Left kidney (tissue), 8 donors: ENCODE data around the gene POTEM. TPM values are rescaled to one million over a fixed set of nuclear protein-coding genes. Genes with fewer than 3 reads are reported as not detected.
"Not testable (repeated sequence)": the region's sequence is repeated elsewhere in the genome, so short reads cannot be mapped to it uniquely, and the experiment has no call there.

Experiments
- DNase-seq: peaks from one replicate; pipeline ENCODE4 v3.0.0-alpha.2; 2013
- long read RNA-seq, 8 donors: transcript quantifications; one replicate each; lab custom pipeline, GENCODE V29; 2026
- polyA plus RNA-seq: library from polyadenylated mRNA; unstranded; fragments of 120-200 nt; gene quantifications from one replicate; pipeline ENCODE4 v1.2.1, GENCODE V29; 2013; ENCODE audit not compliant: insufficient read length

POTEM gene
- polyA plus RNA-seq: not detected
- long read RNA-seq, donor 1: 0 reads
- long read RNA-seq, donor 2: 0 reads
- long read RNA-seq, donor 3: 0 reads
- long read RNA-seq, donor 4: 0 reads
- long read RNA-seq, donor 5: 0 reads
- long read RNA-seq, donor 6: 0 reads
- long read RNA-seq, donor 7: 0 reads
- long read RNA-seq, donor 8: 0 reads

- not testable (repeated sequence) for DNase-seq
Measured at GRCh38 chr14:18967134-18967533, at the start of gene POTEM. POTEM (plus strand) TSS chr14:18967434; CDS start chr14:18967486, 52 bp downstream.

GRCh38 chr14:18918345-18918744 lies 48.9 kb upstream of the POTEM start:
- DNase-seq: not testable (repeated sequence)

- not testable (repeated sequence) for DNase-seq
Measured at GRCh38 chr14:18920052-18920451, 47.2 kb upstream of the POTEM start.

GRCh38 chr14:18921055-18921701 lies 46.1 kb upstream of the POTEM start:
- not testable (repeated sequence) for DNase-seq

- not testable (repeated sequence) for DNase-seq
Measured at GRCh38 chr14:18936848-18937247, 30.4 kb upstream of the POTEM start.

GRCh38 chr14:18938733-18939132 lies 28.5 kb upstream of the POTEM start:
- DNase-seq: not testable (repeated sequence)

GRCh38 chr14:18949939-18950338 lies 17.3 kb upstream of the POTEM start:
- DNase-seq: not testable (repeated sequence)

GRCh38 chr14:18953085-18953484 lies 14.1 kb upstream of the POTEM start:
- not testable (repeated sequence) for DNase-seq

GRCh38 chr14:18955816-18956215 lies 11.4 kb upstream of the POTEM start:
- DNase-seq: not testable (repeated sequence)

- DNase-seq: not testable (repeated sequence)
Measured at GRCh38 chr14:18961576-18961975, 5.7 kb upstream of the POTEM start.

GRCh38 chr14:18962143-18962542 lies 5.1 kb upstream of the POTEM start:
- not testable (repeated sequence) for DNase-seq

- not testable (repeated sequence) for DNase-seq
Measured at GRCh38 chr14:18963276-18963675, 4.0 kb upstream of the POTEM start.

- DNase-seq: not testable (repeated sequence)
Measured at GRCh38 chr14:18964878-18965277, 2.4 kb upstream of the POTEM start.

- DNase-seq: not testable (repeated sequence)
Measured at GRCh38 chr14:19002566-19002965, 35.3 kb downstream of the POTEM start.

GRCh38 chr14:19006490-19006889 lies 39.3 kb downstream of the POTEM start:
- DNase-seq: not testable (repeated sequence)

- not testable (repeated sequence) for DNase-seq
Measured at GRCh38 chr14:19007678-19008077, 40.4 kb downstream of the POTEM start.

GRCh38 chr14:19011029-19011428 lies 43.8 kb downstream of the POTEM start:
- DNase-seq: not testable (repeated sequence)

- DNase-seq: not testable (repeated sequence)
Measured at GRCh38 chr14:19011703-19012102, 44.5 kb downstream of the POTEM start.

GRCh38 chr14:19015185-19015584 lies 48.0 kb downstream of the POTEM start:
- not testable (repeated sequence) for DNase-seq

GRCh38 chr14:19025080-19025589 lies 57.9 kb downstream of the POTEM start:
- DNase-seq: not testable (repeated sequence)

- DNase-seq: not testable (repeated sequence)
Measured at GRCh38 chr14:19026649-19027351, 59.6 kb downstream of the POTEM start.

GRCh38 chr14:19027895-19028294 lies 60.7 kb downstream of the POTEM start:
- not testable (repeated sequence) for DNase-seq
